Measurements from ENCODE around the gene BICD2. TPM values are rescaled to one million over a fixed set of nuclear protein-coding genes. Genes with fewer than 3 reads are reported as not detected.

Gene BICD2
- total and polyA plus RNA-seq, 2 of the 8 experiments (the other 6 are each of a cell fraction or from before 2014, with no cell fraction given): 6.6 to 22.8 TPM

DNA sequence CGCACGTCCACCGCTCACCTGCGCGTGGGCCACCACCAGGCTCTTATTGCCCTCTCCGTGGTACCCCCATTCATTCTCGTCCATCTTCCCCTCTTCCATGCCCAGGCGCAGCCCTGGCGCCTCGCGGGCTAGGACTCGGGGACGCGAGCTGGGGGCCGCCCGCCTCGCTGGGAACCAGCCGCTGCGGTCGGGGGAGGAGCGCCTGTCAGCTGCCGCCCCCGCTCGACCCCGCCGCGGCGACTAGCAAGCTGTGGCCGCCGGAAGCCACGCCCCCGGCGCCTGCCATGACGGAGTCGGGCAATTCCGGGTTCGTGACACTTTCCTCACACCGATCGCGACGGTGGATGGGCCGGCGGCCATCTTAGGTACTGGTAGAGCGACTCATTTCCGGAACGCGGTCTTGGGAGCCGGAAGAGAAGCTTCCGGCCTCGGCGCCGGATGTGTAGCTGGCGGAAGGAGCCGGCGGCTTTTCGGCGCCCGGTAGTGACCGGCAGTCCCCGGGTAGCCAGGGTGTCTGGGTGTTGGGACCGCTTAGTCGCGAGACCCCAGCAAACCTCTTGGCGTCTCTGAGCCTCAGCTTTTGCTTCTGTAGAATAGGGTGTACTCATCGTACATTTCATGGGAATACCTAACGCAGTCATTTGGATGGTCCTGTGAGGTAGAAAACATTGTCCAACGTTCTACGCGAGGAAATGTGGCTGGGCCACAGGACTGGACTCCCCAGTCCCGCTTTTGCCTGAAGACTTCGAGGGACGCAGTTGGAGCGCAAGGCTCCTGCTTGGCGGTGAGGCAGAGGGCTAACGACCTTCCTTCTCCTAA is 94.5 kb downstream of the BICD2 start, which contains the start of gene IPPK (continued):
- TF ChIP-seq SAP30 (IDR thresholded peaks at IDR 0.05; ENCODE audit: insufficient read depth, insufficient replicate concordance, low read length) (no peak), TEAD4 (IDR thresholded peaks at IDR 0.05; ENCODE audit: low read depth, low read length) (0 out of 2 replicates have a peak, but pooled peaks have one; percentile 52), GTF2F1 (IDR thresholded peaks at IDR 0.05; ENCODE audit: borderline replicate concordance, low read depth, low read length) (peak; percentile 69; the same call in 1 of the 2 replicates), JUND (IDR thresholded peaks at IDR 0.05; ENCODE audit: low read length) (peak; percentile 36; the same call in 1 of the 2 replicates), TAF1 (IDR thresholded peaks at IDR 0.05; ENCODE audit: low read depth, low read length) (peak; percentile 77), FOSL1 (IDR thresholded peaks at IDR 0.05; ENCODE audit: insufficient read depth, low read depth, low read length) (no peak), POU5F1 (IDR thresholded peaks at IDR 0.05; ENCODE audit: low read depth, low read length) (no peak), SIN3A (conservative IDR thresholded peaks at IDR 0.05 in 1 of 2, IDR thresholded peaks at IDR 0.05 in 1 of 2; ENCODE audit: low read depth in 1 of 2, low read length in 2 of 2) (peak; percentile 56 to 82; a peak in 1 of 4 replicates), SIRT6 (IDR thresholded peaks at IDR 0.05; ENCODE audit: low read length) (no peak), KDM4A (IDR thresholded peaks at IDR 0.05; ENCODE audit: low read depth, low read length, severe bottlenecking) (peak; percentile 76), BCL11A (IDR thresholded peaks at IDR 0.05; ENCODE audit: low read depth in 2 of 2, low read length in 2 of 2) (no peak), KDM1A (IDR thresholded peaks at IDR 0.05; ENCODE audit: borderline replicate concordance, low read length) (no peak), RBBP5 (IDR thresholded peaks at IDR 0.05; ENCODE audit: borderline replicate concordance, low read depth, low read length) (peak; percentile 66; the same call in 1 of the 2 replicates)

All from H1 (cell line).